Aorta (tissue), 5 donors: ENCODE data around the gene GNL3. TPM values are rescaled to one million over a fixed set of nuclear protein-coding genes. Genes with fewer than 3 reads are reported as not detected.

Source experiments
- ATAC-seq: fragments of 200-7000 bp; cut with Tn5 transposase; one replicate; pipeline ENCODE4 v1.9.1; 2022; ENCODE audit warnings: moderate library complexity; ENCODE audit not compliant: low FRiP score
- DNase-seq, 2 donors: peaks; one replicate each; pipeline ENCODE4 v3.0.0-alpha.2; 2020
- H3K27ac ChIP-seq, 2 donors: one replicate each; pipeline ENCODE4 v1.5.1; 2013; ENCODE audit warnings: low read length in 2 of 2, mild to moderate bottlenecking in 2 of 2, moderate library complexity in 2 of 2, control low read depth in 1 of 2, inconsistent platforms in 1 of 2, low read depth in 1 of 2
- H3K27me3 ChIP-seq, 2 donors: one replicate each; pipeline ENCODE4 v1.6.1; 2013; ENCODE audit warnings: control low read depth in 1 of 2, low read length in 1 of 2, mild to moderate bottlenecking in 1 of 2, moderate library complexity in 1 of 2; ENCODE audit not compliant: insufficient read depth in 2 of 2, control insufficient read depth in 1 of 2
- H3K36me3 ChIP-seq, 2 donors: one replicate each; pipeline ENCODE4 v1.6.1; 2013; ENCODE audit warnings: control low read depth in 1 of 2, low read length in 1 of 2, mild to moderate bottlenecking in 1 of 2; ENCODE audit not compliant: insufficient read depth in 2 of 2, control insufficient read depth in 1 of 2
- H3K4me1 ChIP-seq, 2 donors: one replicate each; pipeline ENCODE4 v1.6.1; 2013; ENCODE audit warnings: low read length in 2 of 2, control low read depth in 1 of 2, mild to moderate bottlenecking in 1 of 2, moderate library complexity in 1 of 2; ENCODE audit not compliant: insufficient read depth in 2 of 2, control insufficient read depth in 1 of 2
- H3K4me3 ChIP-seq, 2 donors: one replicate each; pipeline ENCODE4 v1.5.1; 2013; ENCODE audit warnings: low read length in 2 of 2, control low read depth in 1 of 2, mild to moderate bottlenecking in 1 of 2
- H3K9me3 ChIP-seq: one replicate; pipeline ENCODE4 v1.6.1; 2013; ENCODE audit warnings: mild to moderate bottlenecking, low read length; ENCODE audit not compliant: control insufficient read depth
- WGBS, 2 donors: extraction: QIAGEN DNeasy Blood & Tissue Kit; methylation state at CpG; one replicate each; pipeline ENCODE4 v1.1.7; 2013; 5-methylcytosine and 5-hydroxymethylcytosine counted together
- intact Hi-C, 2 donors: fragments of 100-400 bp; cut with DNase I; formaldehyde crosslinking; loops; one replicate each; pipeline versions ENCODE4 v1.14.2 to v1.15.0; 2022
- polyA plus RNA-seq, 2 donors: library from polyadenylated mRNA; stranded (reverse); fragments of 200-250 nt; gene quantifications; one replicate each; pipeline ENCODE4 v1.2.3, GENCODE V29; 2013
- total RNA-seq, 2 donors: library from RNA; stranded (reverse); fragmentation: NEBNext Ultra II Directional; extraction: Animal tissue kit (Norgen Biotek cat#: 25700); gene quantifications; one replicate each; pipeline ENCODE4 v1.2.1, GENCODE V29; 2021
- donor health status: healthy with polysubstance abuse.
- donor health status: Bipolar disorder and iron deficiency.
- donor health status: DM: no; HTN: no; CAD: no.
- donor health status: DM: no; HTN: no; CAD: no.
- donor health status: DM: yes; HTN: yes; CAD: no.

Gene GNL3
- total and polyA plus RNA-seq, 4 donors = 20.9 to 70.3 (median 42.4) TPM

- intact Hi-C loops = no loop called here
- Histone ChIP-seq H3K27ac (no peak overlapping the region), H3K4me3 (peak overlapping the region in 1 of 2 donors; percentile 41), H3K9me3 (no peaks in the 10 kb centered on the region), H3K36me3 (no peaks in the 10 kb centered on the region), H3K27me3 (no peaks in the 10 kb centered on the region), H3K4me1 (peaks cover 0 to 3% of the 10 kb centered on the region in 2 donors)
- no peak for DNase-seq
- ATAC-seq = no peak
- WGBS, 2 donors = 83 to 86% methylated on average over 4 of the region's 4 CpGs
These were observed 21.8 kb downstream of the GNL3 start for GRCh38 chr3:52707585-52707984.

GRCh38 chr3:52710512-52710911, 24.7 kb downstream of the GNL3 start:
- Histone ChIP-seq H3K4me3 (no peak overlapping the region), H3K27me3 (no peaks in the 10 kb centered on the region), H3K9me3 (no peaks in the 10 kb centered on the region), H3K36me3 (no peaks in the 10 kb centered on the region), H3K4me1 (peaks cover 0 to 3% of the 10 kb centered on the region in 2 donors), H3K27ac (no peak overlapping the region)
- ATAC-seq = no peak
- WGBS, 2 donors = 54 to 55% methylated on average over 2 of the region's 2 CpGs
- intact Hi-C loops = no loop called here
- DNase-seq = no peak

- H3K4me1 ChIP-seq = no peaks in the 10 kb centered on the region
- intact Hi-C loops = no loop called here
- DNase-seq (no peak), ATAC-seq (no peak)
- WGBS, 2 donors = 91 to 92% methylated on average over 17 of the region's 17 CpGs
- no peak overlapping the region for H3K27ac ChIP-seq
- H3K36me3 ChIP-seq = no peaks in the 10 kb centered on the region
- no peaks in the 10 kb centered on the region for H3K27me3 ChIP-seq
- no peak overlapping the region for H3K4me3 ChIP-seq
- no peaks in the 10 kb centered on the region for H3K9me3 ChIP-seq
These were observed 26.7 kb downstream of the GNL3 start for GRCh38 chr3:52712291-52713212.

GRCh38 chr3:52714335-52715302, 28.8 kb downstream of the GNL3 start:
- DNase-seq (no peak), ATAC-seq (peak; percentile 52)
- Histone ChIP-seq H3K9me3 (no peaks in the 10 kb centered on the region), H3K36me3 (no peaks in the 10 kb centered on the region), H3K27me3 (no peaks in the 10 kb centered on the region), H3K27ac (no peak overlapping the region), H3K4me1 (no peaks in the 10 kb centered on the region), H3K4me3 (no peak overlapping the region)
- intact Hi-C loops = no loop called here
- 40 to 45% methylated on average over 28 to 39 of the region's 39 CpGs for WGBS, 2 donors

GRCh38 chr3:52715714-52716305, 30.0 kb downstream of the GNL3 start:
- no peaks in the 10 kb centered on the region for H3K27me3 ChIP-seq
- H3K4me1 ChIP-seq = no peaks in the 10 kb centered on the region
- H3K4me3 ChIP-seq = no peak overlapping the region
- H3K27ac ChIP-seq = no peak overlapping the region
- no peaks in the 10 kb centered on the region for H3K9me3 ChIP-seq
- DNase-seq (no peak), ATAC-seq (no peak)
- WGBS, 2 donors = 90 to 92% methylated on average over 11 of the region's 11 CpGs
- intact Hi-C loops = no loop called here
- H3K36me3 ChIP-seq = no peaks in the 10 kb centered on the region

- ATAC-seq = no peak
- intact Hi-C loops = no loop called here
- Histone ChIP-seq H3K4me3 (no peak overlapping the region), H3K36me3 (no peaks in the 10 kb centered on the region), H3K4me1 (no peaks in the 10 kb centered on the region), H3K27ac (no peak overlapping the region), H3K27me3 (no peaks in the 10 kb centered on the region), H3K9me3 (no peaks in the 10 kb centered on the region)
- no peak for DNase-seq
These were observed 33.8 kb downstream of the GNL3 start for GRCh38 chr3:52719618-52720017.

- H3K27ac ChIP-seq = no peak overlapping the region
- no peak overlapping the region for H3K4me3 ChIP-seq
- H3K36me3 ChIP-seq = no peaks in the 10 kb centered on the region
- intact Hi-C loops = no loop called here
- H3K9me3 ChIP-seq = no peaks in the 10 kb centered on the region
- no peaks in the 10 kb centered on the region for H3K4me1 ChIP-seq
- 93 to 95% methylated on average over 6 of the region's 6 CpGs for WGBS, 2 donors
- no peaks in the 10 kb centered on the region for H3K27me3 ChIP-seq
- DNase-seq (no peak), ATAC-seq (no peak)
These were observed 35.3 kb downstream of the GNL3 start for GRCh38 chr3:52721002-52721729.

GRCh38 chr3:52721730-52722008, 35.8 kb downstream of the GNL3 start:
- Histone ChIP-seq H3K9me3 (no peaks in the 10 kb centered on the region), H3K27me3 (no peaks in the 10 kb centered on the region), H3K27ac (no peak overlapping the region), H3K4me1 (no peaks in the 10 kb centered on the region), H3K4me3 (no peak overlapping the region), H3K36me3 (no peaks in the 10 kb centered on the region)
- intact Hi-C loops = no loop called here
- ATAC-seq (no peak), DNase-seq (no peak)
- 93 to 100% methylated on average over 1 of the region's 1 CpG for WGBS, 2 donors
